ENCODE results near the gene DEDD2.

The DEDD2 gene

DNA sequence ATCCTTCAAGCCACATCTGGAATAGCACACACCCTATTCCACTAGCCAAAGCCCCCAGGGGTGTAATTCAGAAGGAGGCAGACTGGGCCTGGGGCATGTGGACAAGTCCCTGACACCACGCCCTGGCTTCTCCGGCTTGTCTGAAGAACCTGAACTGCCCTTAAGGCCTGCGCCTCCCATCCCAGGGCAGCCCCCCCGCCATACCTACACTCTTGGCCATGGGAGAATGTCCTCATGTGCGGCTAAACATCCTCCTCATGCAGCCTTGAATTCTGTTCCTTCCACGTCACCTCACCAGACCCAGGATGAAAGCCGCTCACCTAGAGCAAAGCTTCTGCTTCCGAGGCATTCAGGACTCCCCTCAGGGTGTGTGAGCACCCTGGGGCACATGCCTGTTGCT is 60.9 kb downstream of the DEDD2 start:
- Mint-ChIP-seq H3K27me3 (peaks cover 1% of the 10 kb centered on the region), H3K4me1 (peaks cover 18% of the 10 kb centered on the region), H3K9me3 (no peaks in the 10 kb centered on the region), H3K4me3 (no peak overlapping the region), H3K27ac (no peak overlapping the region), H3K36me3 (peaks cover 4% of the 10 kb centered on the region)

DNA sequence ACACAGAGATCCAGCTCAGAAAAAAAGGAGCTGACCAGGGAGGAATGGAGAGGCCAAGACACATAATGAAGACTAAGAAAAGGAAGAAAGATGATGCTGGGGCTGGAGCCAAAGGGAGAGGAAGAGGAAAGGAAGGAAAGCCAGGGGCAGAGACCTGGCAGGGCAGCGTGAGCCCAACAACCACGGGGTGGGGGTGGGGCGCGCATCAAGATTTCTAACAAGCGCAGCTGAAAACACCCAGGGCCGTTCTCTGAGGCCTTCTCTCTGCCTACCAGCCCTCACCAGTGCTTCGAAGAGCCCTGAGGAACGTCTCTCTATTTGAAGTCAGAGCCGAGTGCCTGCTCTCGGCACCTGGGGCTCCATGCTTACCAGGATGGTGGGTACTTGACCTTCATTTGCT is 61.7 kb downstream of the DEDD2 start:
- Mint-ChIP-seq H3K9me3 (no peaks in the 10 kb centered on the region), H3K27me3 (peaks cover under 1% of the 10 kb centered on the region), H3K36me3 (peaks cover 2% of the 10 kb centered on the region), H3K4me1 (peaks cover 18% of the 10 kb centered on the region), H3K4me3 (no peak overlapping the region), H3K27ac (no peak overlapping the region)

GRCh38 chr19:42154471-42155323 is 62.8 kb downstream of the DEDD2 start:
- H3K9me3 Mint-ChIP-seq, result no peaks in the 10 kb centered on the region
- peaks cover 18% of the 10 kb centered on the region for H3K4me1 Mint-ChIP-seq
- H3K27me3 Mint-ChIP-seq, result no peaks in the 10 kb centered on the region
- peaks cover 1% of the 10 kb centered on the region for H3K36me3 Mint-ChIP-seq
- H3K4me3 Mint-ChIP-seq, result peak overlapping the region; percentile 51
- peak overlapping the region; percentile 19 for H3K27ac Mint-ChIP-seq

- Mint-ChIP-seq H3K27me3 (no peaks in the 10 kb centered on the region), H3K4me3 (no peak overlapping the region), H3K9me3 (no peaks in the 10 kb centered on the region), H3K36me3 (peaks cover under 1% of the 10 kb centered on the region), H3K4me1 (peaks cover 27% of the 10 kb centered on the region), H3K27ac (no peak overlapping the region)
These were observed 63.6 kb downstream of the DEDD2 start for GRCh38 chr19:42153672-42154433.

DNA sequence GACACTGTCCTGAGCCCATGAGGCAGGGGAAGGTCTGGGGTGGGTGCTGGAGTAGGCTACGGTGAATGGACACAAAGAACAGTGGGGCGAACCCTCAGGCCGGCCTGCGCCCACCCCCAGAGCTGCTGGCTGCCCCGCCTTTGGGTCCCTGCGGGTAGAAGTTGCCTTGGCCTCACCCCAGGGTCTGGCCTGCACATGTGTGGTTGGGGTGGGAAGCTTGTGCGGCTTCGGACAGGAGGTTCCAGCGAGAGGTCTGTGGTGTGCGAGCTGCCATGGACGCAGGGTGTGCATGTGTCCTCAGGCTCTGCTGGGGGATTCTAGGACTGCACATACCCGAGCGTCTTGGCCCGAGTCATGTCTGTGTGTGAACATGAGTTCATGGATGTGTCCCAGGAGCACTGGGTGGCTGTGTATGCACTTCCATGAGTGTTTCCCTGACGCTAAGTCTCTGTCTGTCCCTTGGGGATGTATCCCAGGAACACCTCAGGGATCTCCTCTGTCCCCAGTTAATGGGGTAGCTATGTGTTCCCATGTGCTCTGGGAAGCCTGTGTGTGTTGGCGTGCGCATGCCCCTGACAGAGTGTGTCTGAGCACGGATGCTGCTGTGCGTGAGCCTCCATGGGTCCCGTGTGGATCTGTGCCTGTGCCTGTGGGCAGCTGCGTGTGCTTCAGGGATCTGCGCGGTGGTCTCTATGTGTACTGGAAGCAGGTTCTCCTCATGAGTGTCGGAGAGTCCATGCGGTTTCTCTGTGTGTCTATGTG is 64.4 kb downstream of the DEDD2 start:
- Mint-ChIP-seq H3K4me1 (peaks cover 34% of the 10 kb centered on the region), H3K36me3 (no peaks in the 10 kb centered on the region), H3K27me3 (no peaks in the 10 kb centered on the region), H3K4me3 (no peak overlapping the region), H3K9me3 (no peaks in the 10 kb centered on the region), H3K27ac (no peak overlapping the region)

DNA sequence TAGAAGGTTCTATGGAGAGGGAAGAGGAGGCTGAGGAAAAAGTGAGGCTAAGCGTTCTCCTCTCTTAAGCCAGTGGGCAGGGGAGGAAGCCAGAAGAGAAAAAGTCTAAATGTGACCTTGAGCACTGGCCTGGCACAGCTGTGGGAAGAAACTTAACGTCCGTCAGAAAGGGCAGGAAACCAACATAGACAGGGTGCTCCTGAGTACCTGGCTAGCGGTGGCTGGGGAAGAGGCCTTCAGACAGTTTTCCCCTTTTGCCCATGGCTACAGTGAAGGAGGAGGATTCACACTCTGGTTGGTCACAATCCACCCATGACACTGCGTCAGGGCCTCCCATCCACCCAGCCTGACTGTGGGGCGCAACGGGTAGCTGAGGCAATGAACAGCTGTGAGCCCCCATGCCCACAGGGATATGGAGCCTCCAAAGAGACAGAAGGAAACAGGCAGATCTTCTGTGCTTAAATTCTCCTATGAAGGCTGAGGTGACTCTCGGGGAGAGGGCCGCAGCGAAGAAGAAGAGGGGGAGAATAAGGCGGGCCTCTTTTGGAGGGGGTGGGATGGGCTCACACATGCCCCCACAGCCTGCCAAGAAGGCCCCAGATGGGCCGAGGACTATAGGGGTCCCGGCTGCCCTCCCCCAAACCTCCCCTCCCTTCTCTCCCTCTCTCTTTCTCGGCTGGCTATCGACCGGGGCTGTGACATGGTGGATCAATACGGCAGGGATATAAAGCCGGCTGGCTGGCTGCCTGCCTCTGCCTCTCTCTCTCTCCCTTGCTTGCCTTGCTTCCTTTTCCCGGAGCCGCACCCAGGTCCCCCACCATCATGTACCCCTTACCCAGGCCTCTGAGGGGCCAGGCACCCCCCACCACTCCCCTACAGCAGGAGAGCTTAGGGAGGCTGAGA is 65.4 kb downstream of the DEDD2 start:
- H3K4me3 Mint-ChIP-seq, result no peak overlapping the region
- H3K27me3 Mint-ChIP-seq, result no peaks in the 10 kb centered on the region
- no peaks in the 10 kb centered on the region for H3K36me3 Mint-ChIP-seq
- peaks cover 42% of the 10 kb centered on the region for H3K4me1 Mint-ChIP-seq
- no peaks in the 10 kb centered on the region for H3K9me3 Mint-ChIP-seq
- no peak overlapping the region for H3K27ac Mint-ChIP-seq

GRCh38 chr19:42150911-42151361 is 66.5 kb downstream of the DEDD2 start:
- Mint-ChIP-seq H3K4me3 (no peak overlapping the region), H3K27ac (no peak overlapping the region), H3K27me3 (no peaks in the 10 kb centered on the region), H3K36me3 (peaks cover 3% of the 10 kb centered on the region), H3K9me3 (no peaks in the 10 kb centered on the region), H3K4me1 (peaks cover 42% of the 10 kb centered on the region)

DNA sequence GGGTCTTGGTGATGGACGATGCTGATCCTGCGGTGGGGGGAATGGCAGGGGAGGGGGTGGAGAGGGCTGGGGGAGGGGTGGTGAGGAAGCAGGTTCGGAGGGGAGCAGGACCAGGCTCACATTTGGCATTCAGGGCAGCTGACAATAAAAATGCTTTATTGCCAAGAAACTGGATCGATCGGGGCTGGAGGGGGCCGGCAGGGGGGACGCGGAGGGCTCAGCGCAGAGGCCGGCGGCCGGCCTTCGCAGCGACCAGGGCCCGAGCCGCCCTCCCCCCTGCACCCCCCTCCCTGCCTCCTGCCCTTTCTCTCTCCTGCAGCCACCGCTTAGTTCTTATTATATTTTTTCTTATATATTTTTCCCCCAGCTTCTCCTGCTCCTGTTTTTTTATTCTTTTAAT is 67.1 kb downstream of the DEDD2 start:
- H3K36me3 Mint-ChIP-seq, result peaks cover 3% of the 10 kb centered on the region
- no peak overlapping the region for H3K27ac Mint-ChIP-seq
- H3K9me3 Mint-ChIP-seq, result no peaks in the 10 kb centered on the region
- H3K4me1 Mint-ChIP-seq, result peaks cover 37% of the 10 kb centered on the region
- no peaks in the 10 kb centered on the region for H3K27me3 Mint-ChIP-seq
- no peak overlapping the region for H3K4me3 Mint-ChIP-seq

- Mint-ChIP-seq H3K36me3 (peaks cover 6% of the 10 kb centered on the region), H3K27me3 (no peaks in the 10 kb centered on the region), H3K9me3 (no peaks in the 10 kb centered on the region), H3K4me1 (peaks cover 30% of the 10 kb centered on the region), H3K27ac (peak overlapping the region; percentile 8), H3K4me3 (no peak overlapping the region)
These were observed 67.9 kb downstream of the DEDD2 start for GRCh38 chr19:42149447-42150202.

Measured in activated naive CD4-positive, alpha-beta T cell treated with anti-CD3 and anti-CD28 coated beads, Interleukin-2, amount 50 U/mL, for 24 hours (primary cell).